CD14-positive monocyte (primary cell): ENCODE measurements around the gene FHOD3. TPM values are rescaled to one million over a fixed set of nuclear protein-coding genes. Genes with fewer than 3 reads are reported as not detected.

ENCODE experiments used
- DNase-seq, 3 donors: peaks; one replicate each; pipeline ENCODE4 v3.0.0-alpha.2; 2011 to 2022
- H2AFZ ChIP-seq: 2 replicates; pipeline ENCODE4 v1.6.0; 2012; ENCODE audit warnings: mild to moderate bottlenecking, low read depth, low read length, inconsistent platforms; ENCODE audit not compliant: insufficient read depth, poor library complexity, severe bottlenecking
- H3K27ac ChIP-seq, 2 donors: 1 replicate in 1 of 2; 2 replicates in 1 of 2; pipeline ENCODE4 v1.5.1; 2012 to 2013; ENCODE audit warnings: low read length in 2 of 2, control low read depth in 1 of 2, inconsistent platforms in 1 of 2, low read depth in 1 of 2, mild to moderate bottlenecking in 1 of 2
- H3K27me3 ChIP-seq, 2 donors: one replicate each; pipeline versions ENCODE4 v1.6.0 to v1.6.1; 2011 to 2013; ENCODE audit warnings: low read length in 2 of 2; ENCODE audit not compliant: control insufficient read depth in 2 of 2, insufficient read depth in 2 of 2
- H3K36me3 ChIP-seq, 2 donors: replicated peaks in 1 of 2; 1 replicate in 1 of 2; 2 replicates in 1 of 2; pipeline versions ENCODE4 v1.5.1 to v1.6.1; 2012 to 2013; ENCODE audit warnings: low read length in 2 of 2, control low read depth in 1 of 2, inconsistent platforms in 1 of 2, mild to moderate bottlenecking in 1 of 2; ENCODE audit not compliant: insufficient read depth in 2 of 2, control insufficient read depth in 1 of 2
- H3K4me1 ChIP-seq, 2 donors: 1 replicate in 1 of 2; 2 replicates in 1 of 2; pipeline versions ENCODE4 v1.5.1 to v1.6.1; 2012 to 2013; ENCODE audit warnings: low read length in 2 of 2, control low read depth in 1 of 2, inconsistent platforms in 1 of 2, mild to moderate bottlenecking in 1 of 2, moderate library complexity in 1 of 2; ENCODE audit not compliant: insufficient read depth in 2 of 2, control insufficient read depth in 1 of 2
- H3K4me2 ChIP-seq: replicated peaks from 2 replicates; pipeline ENCODE3; 2012; ENCODE audit warnings: low read length, moderate library complexity, mild to moderate bottlenecking; ENCODE audit not compliant: poor library complexity, severe bottlenecking; ENCODE audit errors: extremely low read depth
- H3K4me3 ChIP-seq, 3 experiments: fragments of 200-600 bp in 1 of 3; sonication (generic) in 1 of 3; replicated peaks in 1 of 3; 1 replicate in 2 of 3; 2 replicates in 1 of 3; pipeline ENCODE4 v1.5.1; 2011 to 2013; ENCODE audit warnings: low read length in 3 of 3, mild to moderate bottlenecking in 3 of 3, control low read depth in 2 of 3, low read depth in 2 of 3, inconsistent platforms in 1 of 3, moderate library complexity in 1 of 3
- H3K79me2 ChIP-seq: 2 replicates; pipeline ENCODE4 v1.6.0; 2012; ENCODE audit warnings: mild to moderate bottlenecking, control low read depth, inconsistent platforms, low read length, moderate library complexity; ENCODE audit not compliant: insufficient read depth
- H3K9ac ChIP-seq: 2 replicates; pipeline ENCODE4 v1.6.0; 2017; ENCODE audit warnings: low read length, mild to moderate bottlenecking; ENCODE audit not compliant: insufficient read depth, poor library complexity, severe bottlenecking
- H3K9me3 ChIP-seq, 2 donors: replicated peaks in 1 of 2; 1 replicate in 1 of 2; 2 replicates in 1 of 2; pipeline versions ENCODE4 v1.5.1 to v1.6.1; 2012 to 2013; ENCODE audit warnings: low read length in 2 of 2, control low read depth in 1 of 2; ENCODE audit not compliant: control insufficient read depth in 1 of 2, insufficient read depth in 1 of 2
- H4K20me1 ChIP-seq: 2 replicates; pipeline ENCODE4 v1.6.0; 2012; ENCODE audit warnings: mild to moderate bottlenecking, low read length, control low read depth, moderate library complexity; ENCODE audit not compliant: insufficient read depth
- H3K27ac Mint-ChIP-seq, 7 donors: one replicate each; pipeline ENCODE4 v1.8.0; 2020; ENCODE audit warnings: mild to moderate bottlenecking in 7 of 7, mixed read lengths in 7 of 7, moderate library complexity in 6 of 7, inconsistent platforms in 2 of 7
- H3K27me3 Mint-ChIP-seq, 3 donors: one replicate each; pipeline ENCODE4 v1.8.0; 2021 to 2022; ENCODE audit warnings: low read depth in 3 of 3, mild to moderate bottlenecking in 3 of 3, mixed read lengths in 3 of 3, moderate library complexity in 3 of 3, inconsistent platforms in 1 of 3
- H3K36me3 Mint-ChIP-seq, 2 donors: one replicate each; pipeline ENCODE4 v1.8.0; 2020; ENCODE audit warnings: mixed read lengths in 2 of 2, inconsistent platforms in 1 of 2, mild to moderate bottlenecking in 1 of 2
- H3K4me1 Mint-ChIP-seq: one replicate; pipeline ENCODE4 v1.8.0; 2020; ENCODE audit warnings: mild to moderate bottlenecking, mixed read lengths
- H3K4me3 Mint-ChIP-seq, 2 donors: one replicate each; pipeline ENCODE4 v1.8.0; 2020; ENCODE audit warnings: mild to moderate bottlenecking in 2 of 2, mixed read lengths in 2 of 2, moderate library complexity in 1 of 2
- H3K9me3 Mint-ChIP-seq, 7 donors: one replicate each; pipeline ENCODE4 v1.8.0; 2020 to 2022; ENCODE audit warnings: mixed read lengths in 7 of 7, mild to moderate bottlenecking in 6 of 7, moderate library complexity in 6 of 7, inconsistent platforms in 2 of 7
- CTCF ChIP-seq: fragments of 200-600 bp; IDR thresholded peaks from one replicate; pipeline ENCODE4 v1.8.0; 2022; ENCODE audit warnings: antibody characterized with exemption, mild to moderate bottlenecking
- WGBS: methylation state at CpG from one replicate; pipeline ENCODE4 v1.1.5; 2013; ENCODE audit warnings: missing lambda C conversion rate; ENCODE audit not compliant: insufficient coverage; 5-methylcytosine and 5-hydroxymethylcytosine counted together
- intact Hi-C, 2 donors: fragments of 100-400 bp; cut with micrococcal nuclease; formaldehyde crosslinking; loops; one replicate each; pipeline versions ENCODE4 v1.15.0 to v1.15.1; 2023
- polyA plus RNA-seq, 3 donors: library from polyadenylated mRNA; depleted of rRNA in 1 of 3; unstranded in 2 of 3; stranded (reverse) in 1 of 3; fragments of 300-500 nt in 2 of 3; fragments of >200 nt in 1 of 3; fragmentation: Illumina TruSeq in 2 of 3; gene quantifications; 1 replicate in 2 of 3; 2 replicates in 1 of 3; pipeline ENCODE4 v1.2.3, GENCODE V29; 2012 to 2021

Gene FHOD3
- polyA plus RNA-seq, 3 donors, result not detected

- 83% methylated on average over 1 of the region's 2 CpGs for WGBS
These were observed 67.6 kb downstream of the FHOD3 start for GRCh38 chr18:36364911-36365624.

More at GRCh38 chr18:36364911-36365624, 67.6 kb downstream of the FHOD3 start:
- intact Hi-C loops, result no loop called here
- H3K36me3 ChIP-seq, result no peaks in the 10 kb centered on the region
- Mint-ChIP-seq H3K9me3 (peaks cover 0 to 7% (median 3%) of the 10 kb centered on the region in 7 donors), H3K36me3 (no peaks in the 10 kb centered on the region), H3K27me3 (peaks cover 13 to 20% (median 18%) of the 10 kb centered on the region in 3 donors), H3K4me3 (no peak overlapping the region), H3K27ac (no peak overlapping the region), H3K4me1 (no peaks in the 10 kb centered on the region)
- H3K4me3 ChIP-seq, result no peak overlapping the region
- H3K4me2 ChIP-seq, result no peak overlapping the region
- H2AFZ ChIP-seq, result no peak overlapping the region
- H3K9ac ChIP-seq, result no peak overlapping the region
- DNase-seq, result no peak
- no peaks in the 10 kb centered on the region for H3K9me3 ChIP-seq
- H3K79me2 ChIP-seq, result no peaks in the 10 kb centered on the region
- no peak overlapping the region for H3K27ac ChIP-seq
- no peaks in the 10 kb centered on the region for H4K20me1 ChIP-seq
- TF ChIP-seq CTCF, result no peak
- peaks cover 0 to 2% of the 10 kb centered on the region in 2 donors for H3K27me3 ChIP-seq
- no peaks in the 10 kb centered on the region for H3K4me1 ChIP-seq
